Astrocyte (in vitro differentiated cells and primary cell): ENCODE measurements around the gene NPHP4.

ENCODE experiments used
- CTCF ChIP-seq: IDR thresholded peaks from 2 replicates; pipeline ENCODE4 v1.5.1; 2011; ENCODE audit warnings: low read depth, mild to moderate bottlenecking, inconsistent platforms, low read length, moderate library complexity; ENCODE audit not compliant: insufficient read depth
- EZH2 ChIP-seq: IDR thresholded peaks from 2 replicates; pipeline ENCODE4 v1.6.1; 2012; ENCODE audit warnings: mild to moderate bottlenecking, low read length, inconsistent platforms; ENCODE audit not compliant: insufficient read depth

GRCh38 chr1:5836776-5837440 is 155.3 kb downstream of the NPHP4 start:
- no peak for TF ChIP-seq CTCF
- no peak for TF ChIP-seq EZH2
